Measurements from ENCODE around the gene ABHD1.

DNA sequence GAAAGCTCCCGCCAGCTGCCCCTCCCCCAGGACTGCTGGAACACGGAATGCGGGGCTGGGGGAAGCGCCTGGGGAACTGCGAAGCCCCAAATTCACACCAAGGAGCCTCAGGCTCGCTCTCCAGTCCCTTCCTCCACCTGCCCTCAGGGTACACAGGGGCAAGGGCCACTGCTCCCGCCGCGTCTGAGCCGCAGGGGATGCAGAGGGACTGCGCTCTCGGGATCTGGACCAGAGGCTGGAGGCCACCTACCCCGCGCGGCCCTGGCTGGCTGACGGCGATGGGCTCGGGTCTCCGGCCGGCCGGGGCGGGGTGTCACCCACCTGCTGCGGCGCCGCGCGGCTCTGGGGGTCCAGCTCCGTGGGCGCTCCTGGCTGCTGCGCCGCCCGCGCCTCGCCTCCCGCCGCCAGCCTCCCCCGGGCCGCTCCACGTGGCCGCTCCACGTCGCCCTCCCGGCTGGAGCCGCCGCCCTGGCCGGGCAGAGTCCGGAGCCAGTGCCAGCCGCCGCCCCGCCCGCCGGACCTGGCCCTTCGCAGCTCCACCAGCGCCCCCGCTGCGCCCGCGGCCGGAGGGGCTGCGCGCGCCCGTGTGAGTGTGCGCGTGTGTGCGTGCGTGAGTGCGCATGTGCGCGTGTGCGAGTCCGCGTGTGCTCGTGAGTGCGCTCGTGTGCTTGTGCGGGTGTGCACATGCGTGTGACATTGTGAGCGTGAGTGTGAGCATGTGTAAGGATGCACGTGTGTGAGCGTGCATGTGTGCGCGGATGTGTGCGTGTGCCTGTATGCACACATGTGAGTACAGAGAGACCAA lies 4.9 kb upstream of the ABHD1 start, which contains the start of gene CGREF1:
- no peak for TF ChIP-seq POLR2A (IDR thresholded peaks at IDR 0.05; ENCODE audit: low read depth, low read length)
- no peak for TF ChIP-seq JUN (IDR thresholded peaks at IDR 0.05; ENCODE audit: borderline replicate concordance, insufficient read depth, insufficient read length, low read depth)

Measured in endothelial cell of umbilical vein (primary cell).